Hippocampal formation (tissue), 2 donors: ENCODE data around the gene E2F6.

ENCODE experiments used
- DNase-seq, 2 donors: peaks; one replicate each; lab custom pipeline; 2025; lab: John Stamatoyannopoulos, UW

The E2F6 gene

GRCh38 chr2:11465485-11466306 is at the start of gene E2F6:
Gene E2F6 (minus strand): TSS chr2:11466161. CDS start chr2:11465879, 282 bp downstream.
- peak; percentile 86 for DNase-seq

GRCh38 chr2:11515490-11515981 is 49.6 kb upstream of the E2F6 start:
- no peak for DNase-seq

GRCh38 chr2:11514904-11515303 is 48.9 kb upstream of the E2F6 start:
- no peak for DNase-seq

GRCh38 chr2:11514081-11514730 is 48.2 kb upstream of the E2F6 start:
- DNase-seq: no peak

GRCh38 chr2:11513319-11513718 is 47.4 kb upstream of the E2F6 start:
- no peak for DNase-seq

- no peak for DNase-seq
Observed at GRCh38 chr2:11512431-11512830, 46.5 kb upstream of the E2F6 start.

GRCh38 chr2:11509657-11510360 is 43.8 kb upstream of the E2F6 start:
- DNase-seq: no peak

- DNase-seq: peak; percentile 38 to 41
Observed at GRCh38 chr2:11508279-11508678, 42.3 kb upstream of the E2F6 start.

- DNase-seq: no peak
Observed at GRCh38 chr2:11507517-11507916, 41.6 kb upstream of the E2F6 start.

GRCh38 chr2:11506611-11506969 is 40.6 kb upstream of the E2F6 start:
- DNase-seq: no peak

- DNase-seq: no peak
Observed at GRCh38 chr2:11505652-11506610, 40.0 kb upstream of the E2F6 start.

GRCh38 chr2:11503354-11503927 is 37.5 kb upstream of the E2F6 start:
- DNase-seq: no peak

GRCh38 chr2:11502740-11503292 is 36.9 kb upstream of the E2F6 start:
- no peak for DNase-seq

GRCh38 chr2:11500702-11501303 is 34.8 kb upstream of the E2F6 start:
- no peak for DNase-seq

- DNase-seq: peak; percentile 55 to 72
Observed at GRCh38 chr2:11499081-11499743, 33.3 kb upstream of the E2F6 start.

- DNase-seq: peak; percentile 57 to 67
Observed at GRCh38 chr2:11498543-11499034, 32.6 kb upstream of the E2F6 start.

GRCh38 chr2:11495844-11496681 is 30.1 kb upstream of the E2F6 start:
- peak in 1 of 2 donors; percentile 28 for DNase-seq

GRCh38 chr2:11494310-11494709 is 28.3 kb upstream of the E2F6 start:
- DNase-seq: no peak

GRCh38 chr2:11493282-11493681 is 27.3 kb upstream of the E2F6 start:
- no peak for DNase-seq
